Aorta (tissue), 5 donors: ENCODE results near the gene EFHD2. TPM values are rescaled to one million over a fixed set of nuclear protein-coding genes. Genes with fewer than 3 reads are reported as not detected.
"Not testable (repeated sequence)": the region's sequence is repeated elsewhere in the genome, so short reads cannot be mapped to it uniquely, and the experiment has no call there.

Source experiments
- ATAC-seq: fragments of 200-7000 bp; cut with Tn5 transposase; one replicate; pipeline ENCODE4 v1.9.1; 2022; ENCODE audit warnings: moderate library complexity; ENCODE audit not compliant: low FRiP score
- DNase-seq, 2 donors: peaks; one replicate each; pipeline ENCODE4 v3.0.0-alpha.2; 2020
- H3K27ac ChIP-seq, 2 donors: one replicate each; pipeline ENCODE4 v1.5.1; 2013; ENCODE audit warnings: low read length in 2 of 2, mild to moderate bottlenecking in 2 of 2, moderate library complexity in 2 of 2, control low read depth in 1 of 2, inconsistent platforms in 1 of 2, low read depth in 1 of 2
- H3K27me3 ChIP-seq, 2 donors: one replicate each; pipeline ENCODE4 v1.6.1; 2013; ENCODE audit warnings: control low read depth in 1 of 2, low read length in 1 of 2, mild to moderate bottlenecking in 1 of 2, moderate library complexity in 1 of 2; ENCODE audit not compliant: insufficient read depth in 2 of 2, control insufficient read depth in 1 of 2
- H3K36me3 ChIP-seq, 2 donors: one replicate each; pipeline ENCODE4 v1.6.1; 2013; ENCODE audit warnings: control low read depth in 1 of 2, low read length in 1 of 2, mild to moderate bottlenecking in 1 of 2; ENCODE audit not compliant: insufficient read depth in 2 of 2, control insufficient read depth in 1 of 2
- H3K4me1 ChIP-seq, 2 donors: one replicate each; pipeline ENCODE4 v1.6.1; 2013; ENCODE audit warnings: low read length in 2 of 2, control low read depth in 1 of 2, mild to moderate bottlenecking in 1 of 2, moderate library complexity in 1 of 2; ENCODE audit not compliant: insufficient read depth in 2 of 2, control insufficient read depth in 1 of 2
- H3K4me3 ChIP-seq, 2 donors: one replicate each; pipeline ENCODE4 v1.5.1; 2013; ENCODE audit warnings: low read length in 2 of 2, control low read depth in 1 of 2, mild to moderate bottlenecking in 1 of 2
- H3K9me3 ChIP-seq: one replicate; pipeline ENCODE4 v1.6.1; 2013; ENCODE audit warnings: mild to moderate bottlenecking, low read length; ENCODE audit not compliant: control insufficient read depth
- WGBS, 2 donors: extraction: QIAGEN DNeasy Blood & Tissue Kit; methylation state at CpG; one replicate each; pipeline ENCODE4 v1.1.7; 2013; 5-methylcytosine and 5-hydroxymethylcytosine counted together
- intact Hi-C, 2 donors: fragments of 100-400 bp; cut with DNase I; formaldehyde crosslinking; loops; one replicate each; pipeline versions ENCODE4 v1.14.2 to v1.15.0; 2022
- polyA plus RNA-seq, 2 donors: library from polyadenylated mRNA; stranded (reverse); fragments of 200-250 nt; gene quantifications; one replicate each; pipeline ENCODE4 v1.2.3, GENCODE V29; 2013
- total RNA-seq, 2 donors: library from RNA; stranded (reverse); fragmentation: NEBNext Ultra II Directional; extraction: Animal tissue kit (Norgen Biotek cat#: 25700); gene quantifications; one replicate each; pipeline ENCODE4 v1.2.1, GENCODE V29; 2021
- donor health status: healthy with polysubstance abuse.
- donor health status: Bipolar disorder and iron deficiency.
- donor health status: DM: no; HTN: no; CAD: no.
- donor health status: DM: no; HTN: no; CAD: no.
- donor health status: DM: yes; HTN: yes; CAD: no.

Gene EFHD2
- total and polyA plus RNA-seq, 4 donors: 17.9 to 43.7 (median 35.9) TPM

DNA sequence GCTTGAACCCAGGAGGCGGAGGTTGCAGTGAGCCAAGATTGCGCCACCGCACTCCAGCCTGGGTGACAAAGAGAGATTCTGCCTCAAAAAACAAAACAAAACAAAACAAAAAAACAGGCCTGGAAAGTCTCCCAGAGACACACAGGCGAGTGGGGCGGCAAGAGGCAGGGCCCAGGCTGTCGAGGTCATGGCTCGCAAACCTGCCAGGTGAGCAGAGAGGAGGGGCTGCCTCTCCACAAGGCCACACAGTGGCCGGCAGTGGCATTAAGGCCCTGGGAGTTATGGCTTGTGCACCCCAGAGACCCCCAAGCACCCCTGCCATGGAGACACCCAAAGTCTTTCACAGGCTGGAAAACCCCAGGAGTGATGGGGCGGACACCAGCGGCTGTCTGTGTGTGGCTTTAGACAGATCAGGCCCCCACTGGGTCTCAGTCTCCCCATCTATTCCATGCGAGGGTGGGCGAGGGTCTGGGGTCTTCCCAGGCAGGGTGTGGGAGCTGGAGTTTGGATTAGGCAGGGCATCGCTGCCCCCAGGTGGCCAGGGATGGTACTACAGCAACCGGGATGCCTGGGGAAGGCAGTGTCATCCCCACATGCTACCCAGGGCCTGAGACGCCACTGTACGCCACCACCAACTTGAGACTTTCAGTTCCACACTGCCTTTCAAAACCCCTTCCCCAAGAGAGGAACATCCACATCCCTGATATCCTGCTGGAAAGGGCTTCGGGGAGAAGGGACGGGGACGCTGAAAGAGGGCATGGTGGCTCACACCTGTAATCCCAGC, 21.3 kb downstream of the EFHD2 start:
- no peaks in the 10 kb centered on the region for H3K27me3 ChIP-seq
- DNase-seq: peak; percentile 74 to 91
- H3K36me3 ChIP-seq: no peaks in the 10 kb centered on the region
- peak; percentile 84 for ATAC-seq
- no peaks in the 10 kb centered on the region for H3K4me1 ChIP-seq
- H3K4me3 ChIP-seq: no peak overlapping the region
- 58 to 60% methylated on average over 19 of the region's 19 CpGs for WGBS, 2 donors
- H3K27ac ChIP-seq: no peak overlapping the region
- intact Hi-C loops: loop anchor here (1.0 kb wide), 1 partner anchor 108 kb away; no protein-coding TSS in a partner anchor
- no peaks in the 10 kb centered on the region for H3K9me3 ChIP-seq

DNA sequence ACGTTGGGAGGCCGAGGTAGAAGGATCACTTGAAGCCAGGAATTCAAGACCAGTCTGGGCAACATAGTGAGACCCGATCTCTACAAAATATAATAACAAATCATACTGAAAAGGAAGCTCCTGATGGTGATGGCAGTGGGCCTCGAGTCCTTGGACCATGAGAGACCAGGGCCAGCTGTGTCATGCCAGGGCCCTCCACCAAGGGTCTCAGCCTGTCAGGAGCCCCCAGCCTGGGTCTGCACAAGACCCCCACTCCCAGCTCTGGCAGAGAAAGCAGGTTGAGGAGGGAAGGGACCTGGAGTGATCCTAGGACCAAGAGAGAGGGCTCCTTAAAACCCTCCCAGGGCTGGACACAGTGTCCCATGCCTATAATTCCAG, 21.9 kb downstream of the EFHD2 start:
- 73 to 74% methylated on average over 4 of the region's 4 CpGs for WGBS, 2 donors
- intact Hi-C loops: loop anchor here (1.0 kb wide), 1 partner anchor 108 kb away; no protein-coding TSS in a partner anchor
- Histone ChIP-seq H3K4me3 (no peak overlapping the region), H3K27ac (no peak overlapping the region), H3K27me3 (no peaks in the 10 kb centered on the region), H3K36me3 (no peaks in the 10 kb centered on the region), H3K9me3 (no peaks in the 10 kb centered on the region), H3K4me1 (no peaks in the 10 kb centered on the region)
- ATAC-seq (no peak), DNase-seq (no peak)

DNA sequence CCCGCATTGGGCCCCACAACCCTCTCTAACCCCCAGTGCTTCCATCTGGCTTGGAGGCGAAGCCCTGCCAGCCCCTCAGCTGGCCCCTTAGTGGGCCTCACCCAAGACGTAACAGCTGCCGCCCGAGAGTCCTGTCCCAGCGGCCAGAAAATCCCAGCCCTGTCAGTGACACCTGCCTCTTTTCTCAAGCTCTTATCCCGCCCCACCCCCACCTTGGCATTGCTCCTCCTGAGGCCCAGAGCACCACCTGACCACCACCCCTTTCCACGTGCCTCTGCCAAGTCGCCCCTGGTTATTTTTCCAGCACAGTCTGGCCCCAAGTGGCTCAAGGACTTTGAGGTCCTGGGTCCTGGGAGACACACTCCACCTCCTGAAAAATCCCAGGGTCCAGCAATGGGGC, 22.6 kb downstream of the EFHD2 start:
- no peaks in the 10 kb centered on the region for H3K9me3 ChIP-seq
- 76 to 84% methylated on average over 9 of the region's 9 CpGs for WGBS, 2 donors
- ATAC-seq (no peak), DNase-seq (no peak)
- intact Hi-C loops: no loop called here
- H3K36me3 ChIP-seq: no peaks in the 10 kb centered on the region
- H3K4me1 ChIP-seq: no peaks in the 10 kb centered on the region
- H3K4me3 ChIP-seq: no peak overlapping the region
- no peak overlapping the region for H3K27ac ChIP-seq
- no peaks in the 10 kb centered on the region for H3K27me3 ChIP-seq

DNA sequence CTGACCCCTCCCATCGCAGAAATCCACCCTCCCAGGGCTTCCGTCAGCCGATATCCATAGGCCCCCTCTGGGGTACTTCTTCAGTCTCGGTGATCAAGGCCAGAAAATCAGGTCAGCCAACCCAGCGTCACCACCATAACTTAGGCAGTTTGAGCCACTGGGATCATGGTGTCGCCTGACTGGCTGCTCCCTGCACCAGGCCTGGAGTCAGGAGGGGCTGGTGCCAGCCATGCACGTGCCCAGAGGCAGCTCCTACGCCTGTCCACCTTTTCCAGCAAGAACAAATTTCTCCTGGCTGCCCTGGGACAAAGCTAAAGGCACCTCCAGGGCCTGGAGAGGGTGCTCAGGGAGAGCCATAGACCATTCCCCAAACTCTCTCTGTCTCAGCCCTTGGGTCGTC, 23.8 kb downstream of the EFHD2 start:
- Histone ChIP-seq H3K36me3 (no peaks in the 10 kb centered on the region), H3K27me3 (no peaks in the 10 kb centered on the region), H3K27ac (no peak overlapping the region), H3K4me3 (no peak overlapping the region), H3K9me3 (no peaks in the 10 kb centered on the region), H3K4me1 (no peaks in the 10 kb centered on the region)
- ATAC-seq (no peak), DNase-seq (no peak)
- intact Hi-C loops: no loop called here
- 89% methylated on average over 9 of the region's 9 CpGs for WGBS, 2 donors

DNA sequence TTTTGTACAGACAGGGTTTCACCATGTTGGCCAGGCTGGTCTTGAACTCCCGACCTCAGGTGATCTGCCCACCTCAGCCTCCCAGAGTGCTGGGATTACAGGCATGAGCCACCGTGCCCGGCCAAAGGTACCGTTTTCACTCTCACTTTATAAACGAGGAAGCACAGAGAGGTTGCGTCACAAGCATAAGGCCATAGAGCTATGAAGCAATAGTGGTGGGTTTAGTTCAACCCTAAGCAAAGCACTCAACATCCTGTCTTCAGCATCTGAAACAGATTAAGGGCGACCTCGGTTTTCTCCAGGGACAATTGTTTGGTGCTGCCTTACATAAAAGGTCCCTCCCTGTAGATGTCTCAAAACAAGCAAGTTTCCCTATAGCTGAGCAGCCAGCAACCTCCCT, 25.1 kb downstream of the EFHD2 start:
- ATAC-seq, H3K36me3 ChIP-seq, H3K27me3 ChIP-seq, H3K27ac ChIP-seq, DNase-seq, H3K4me1 ChIP-seq, H3K9me3 ChIP-seq, H3K4me3 ChIP-seq, intact Hi-C loops: not testable (repeated sequence)
- WGBS, 2 donors: 77 to 81% methylated on average over 8 of the region's 8 CpGs

DNA sequence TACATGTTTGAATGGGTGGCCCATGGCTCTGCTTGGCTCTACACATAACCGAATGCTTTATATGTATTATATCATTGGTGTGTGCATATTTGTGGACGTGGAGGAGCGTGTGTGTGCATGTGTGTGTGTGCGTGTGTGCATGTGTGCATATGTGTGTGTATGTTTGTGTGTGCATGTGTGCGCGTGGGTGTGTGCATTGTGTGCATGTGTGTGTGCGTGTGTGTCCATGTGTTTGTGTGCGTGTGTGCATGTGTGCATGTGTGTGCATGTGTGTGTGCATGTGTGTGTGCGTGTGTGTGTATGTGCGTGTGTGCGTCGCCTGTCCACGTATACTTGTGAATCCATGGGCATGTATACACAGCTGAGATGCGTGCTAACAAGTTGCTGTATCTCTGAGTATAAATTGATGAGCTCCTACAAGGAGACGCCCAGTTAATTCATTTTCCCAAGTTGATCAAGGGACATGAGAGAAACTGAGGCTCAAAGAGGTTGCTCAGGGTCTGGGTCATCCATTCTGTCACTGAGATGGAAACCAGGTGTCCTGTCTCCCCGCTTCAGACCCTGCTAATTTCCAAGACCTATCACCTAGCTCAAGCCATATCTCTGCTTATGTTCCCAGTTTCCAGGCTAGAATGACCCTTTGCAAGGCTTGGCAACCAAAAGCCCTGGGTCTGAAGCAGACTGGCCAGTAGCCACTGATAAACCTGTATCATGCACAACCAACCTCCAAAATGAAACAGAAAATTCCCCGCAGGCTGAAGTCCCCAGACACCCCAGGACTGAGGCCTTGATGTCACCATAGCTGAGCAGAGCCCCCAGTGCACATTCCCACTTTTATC, 25.8 kb downstream of the EFHD2 start:
- 95% methylated on average over 17 of the region's 17 CpGs for WGBS, 2 donors
- Histone ChIP-seq H3K27ac (no peak overlapping the region), H3K36me3 (no peaks in the 10 kb centered on the region), H3K4me1 (no peaks in the 10 kb centered on the region), H3K27me3 (no peaks in the 10 kb centered on the region), H3K9me3 (no peaks in the 10 kb centered on the region), H3K4me3 (no peak overlapping the region)
- ATAC-seq (no peak), DNase-seq (no peak)
- intact Hi-C loops: no loop called here

DNA sequence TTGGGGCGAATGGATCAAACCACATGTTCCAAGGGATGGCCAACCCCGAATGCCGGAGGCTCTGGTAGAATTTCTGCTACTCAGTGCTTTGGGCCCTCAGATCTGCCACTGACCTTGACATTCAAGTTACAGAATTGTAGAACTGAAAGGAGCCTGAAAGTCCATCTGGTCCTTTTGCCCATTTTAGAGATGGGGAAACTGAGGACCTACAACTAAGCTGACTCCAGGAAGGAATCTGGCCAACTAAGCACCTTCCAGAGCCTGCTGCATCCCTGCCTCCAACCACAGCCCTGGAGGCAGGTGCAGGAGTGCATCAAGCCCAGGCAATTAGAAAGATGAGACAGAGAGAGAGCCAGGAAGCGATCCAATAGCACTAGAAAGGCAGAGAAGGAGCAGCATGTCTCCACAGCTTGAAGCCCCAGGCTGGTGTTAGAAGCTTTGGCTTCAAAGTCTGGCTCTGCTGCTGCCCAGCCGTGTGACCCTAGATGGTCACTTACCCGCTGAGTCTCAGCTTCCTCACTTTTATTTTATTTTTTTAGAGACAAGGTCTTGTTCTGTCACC, 27.3 kb downstream of the EFHD2 start:
- WGBS, 2 donors: 94 to 98% methylated on average over 6 of the region's 6 CpGs
- DNase-seq (no peak), ATAC-seq (no peak)
- H3K27me3 ChIP-seq: no peaks in the 10 kb centered on the region
- no peaks in the 10 kb centered on the region for H3K9me3 ChIP-seq
- H3K4me3 ChIP-seq: no peak overlapping the region
- no peak overlapping the region for H3K27ac ChIP-seq
- H3K4me1 ChIP-seq: no peaks in the 10 kb centered on the region
- intact Hi-C loops: no loop called here
- no peaks in the 10 kb centered on the region for H3K36me3 ChIP-seq

DNA sequence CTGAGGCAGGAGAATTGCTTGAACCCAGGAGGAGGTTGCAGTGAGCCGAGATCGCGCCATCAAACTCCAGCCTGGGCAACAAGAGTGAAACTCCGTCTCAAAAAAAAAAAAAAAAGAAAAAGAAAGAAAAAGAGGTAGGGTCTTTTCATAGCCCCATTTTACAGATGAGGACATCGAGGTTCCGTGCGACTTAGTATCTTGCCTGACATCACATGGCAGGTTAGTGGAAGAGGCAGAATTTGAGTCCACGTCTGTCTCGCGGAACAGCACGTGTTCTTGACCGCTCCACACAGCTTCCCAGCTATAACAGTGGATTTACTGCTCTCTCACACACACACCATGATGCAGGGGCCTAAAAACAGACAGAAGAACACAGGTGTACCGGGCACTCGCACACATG, 29.6 kb downstream of the EFHD2 start:
- H3K4me1 ChIP-seq: no peaks in the 10 kb centered on the region
- no peaks in the 10 kb centered on the region for H3K36me3 ChIP-seq
- intact Hi-C loops: no loop called here
- H3K27me3 ChIP-seq: no peaks in the 10 kb centered on the region
- H3K9me3 ChIP-seq: no peaks in the 10 kb centered on the region
- ATAC-seq: no peak
- no peak for DNase-seq
- 97% methylated on average over 14 of the region's 14 CpGs for WGBS, 2 donors
- no peak overlapping the region for H3K27ac ChIP-seq
- no peak overlapping the region for H3K4me3 ChIP-seq
